GM21367 (cell line): ENCODE measurements around the gene SND1.
"Not testable (repeated sequence)": the region's sequence is repeated elsewhere in the genome, so short reads cannot be mapped to it uniquely, and the experiment has no call there.

Experiments
- ATAC-seq: cut with Tn5 transposase; IDR thresholded peaks from one replicate; pipeline ENCODE4 v1.9.1; 2021; ENCODE audit not compliant: unreplicated experiment

The SND1 gene

GRCh38 chr7:128104108-128104742 lies 452.2 kb downstream of the SND1 start:
- no peak for ATAC-seq

DNA sequence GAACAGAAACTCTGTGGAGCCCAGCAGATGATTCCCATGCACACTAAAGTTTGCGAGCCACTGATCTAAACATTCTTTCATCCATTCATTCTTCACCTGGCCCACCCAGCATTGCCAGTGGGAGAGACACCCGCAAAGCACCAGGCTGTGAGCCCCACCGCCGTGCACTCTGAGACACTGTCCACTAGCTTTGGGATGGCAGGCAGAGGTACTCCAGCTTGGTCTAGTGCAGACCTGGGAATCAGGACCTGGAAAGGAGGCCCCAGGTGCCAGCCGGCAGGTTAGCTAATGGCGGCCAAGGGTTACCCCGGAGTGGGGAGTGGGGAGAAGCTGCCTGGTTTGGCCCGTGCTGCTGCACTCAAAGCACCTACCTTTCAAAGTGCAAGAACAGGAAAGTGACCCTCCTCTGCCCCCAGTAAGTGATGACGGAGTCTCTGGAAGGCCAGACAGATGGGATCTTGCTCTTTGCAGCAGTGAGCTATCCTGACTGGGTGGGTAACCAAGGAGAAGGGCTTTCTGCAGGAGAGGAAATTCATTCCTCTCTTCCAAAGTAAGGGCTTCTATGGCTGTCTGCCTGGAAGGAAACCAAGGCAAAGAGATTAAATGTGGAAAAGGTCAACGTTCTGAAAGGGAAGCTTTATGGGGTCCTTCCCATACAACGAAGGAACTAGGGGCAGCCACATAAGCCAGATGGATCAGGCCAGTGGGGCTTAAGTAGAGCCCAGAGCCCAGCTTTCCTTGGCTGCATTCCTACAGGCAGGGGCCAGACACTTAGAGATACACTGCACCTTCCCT lies 453.4 kb downstream of the SND1 start:
- ATAC-seq, result no peak

GRCh38 chr7:128106821-128107220 lies 454.8 kb downstream of the SND1 start:
- no peak for ATAC-seq

- not testable (repeated sequence) for ATAC-seq
Observed at GRCh38 chr7:128107516-128107915, 455.5 kb downstream of the SND1 start.

DNA sequence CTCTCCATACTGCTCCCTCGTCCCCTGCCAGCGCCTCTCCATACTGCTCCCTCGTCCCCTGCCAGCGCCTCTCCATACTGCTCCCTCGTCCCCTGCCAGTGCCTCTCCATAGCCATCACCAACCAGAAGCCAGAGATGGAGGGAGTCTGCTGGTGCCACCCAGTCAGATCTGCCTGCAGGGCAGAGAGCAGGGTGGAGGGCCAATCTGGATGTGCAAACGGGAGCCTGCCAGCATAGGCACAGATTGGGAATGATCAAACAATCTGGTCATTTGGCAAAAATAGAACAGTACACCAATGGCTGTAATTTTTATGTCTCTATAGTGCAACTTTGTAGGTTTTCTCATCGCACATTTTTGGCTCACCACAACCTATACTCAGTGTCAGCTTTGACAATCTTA lies 456.1 kb downstream of the SND1 start:
- no peak for ATAC-seq

- peak; percentile 95 for ATAC-seq
Observed at GRCh38 chr7:128108641-128109423, 456.8 kb downstream of the SND1 start.

GRCh38 chr7:128109424-128109969 lies 457.5 kb downstream of the SND1 start:
- not testable (repeated sequence) for ATAC-seq

- ATAC-seq, result no peak
Observed at GRCh38 chr7:128110641-128111364, 458.8 kb downstream of the SND1 start.

DNA sequence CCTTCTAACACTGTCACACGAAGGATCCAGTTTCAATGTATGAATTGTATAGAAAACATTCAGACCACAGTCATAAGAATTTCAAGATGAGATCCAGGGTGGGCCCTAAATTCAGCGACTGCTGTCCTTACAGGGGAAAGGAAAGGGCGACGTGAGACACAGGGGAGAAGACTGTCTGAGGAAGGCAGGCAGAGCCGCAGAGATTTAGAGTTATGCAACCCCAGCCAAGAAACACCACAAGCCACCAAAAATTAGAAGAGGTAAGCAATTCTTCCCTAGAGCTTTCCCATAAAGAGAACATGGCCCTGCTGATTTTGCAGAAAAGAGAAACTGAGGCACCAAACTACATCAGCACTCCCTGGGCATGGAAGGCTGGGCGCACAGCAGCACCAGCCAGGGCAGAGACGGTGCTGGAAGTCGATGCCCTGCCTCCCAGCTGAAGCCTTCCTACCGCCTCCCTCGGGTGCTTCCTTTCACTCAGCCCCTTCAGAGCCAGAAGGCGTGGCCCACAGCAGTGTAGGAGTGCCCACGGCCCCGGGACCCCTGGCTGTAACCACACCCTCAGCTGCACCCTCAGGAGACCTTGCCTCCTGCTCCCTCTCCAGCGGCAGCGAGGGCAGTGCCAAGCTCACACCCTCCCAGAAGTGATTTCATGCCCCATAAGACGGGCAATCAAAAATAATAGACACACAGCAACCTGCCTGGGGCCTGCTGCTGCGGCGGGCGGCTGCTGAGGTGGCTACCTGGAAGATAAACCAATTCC lies 460.2 kb downstream of the SND1 start:
- no peak for ATAC-seq

- ATAC-seq, result no peak
Observed at GRCh38 chr7:128112781-128113221, 460.8 kb downstream of the SND1 start.

GRCh38 chr7:128113839-128114238 lies 461.8 kb downstream of the SND1 start:
- ATAC-seq, result no peak

DNA sequence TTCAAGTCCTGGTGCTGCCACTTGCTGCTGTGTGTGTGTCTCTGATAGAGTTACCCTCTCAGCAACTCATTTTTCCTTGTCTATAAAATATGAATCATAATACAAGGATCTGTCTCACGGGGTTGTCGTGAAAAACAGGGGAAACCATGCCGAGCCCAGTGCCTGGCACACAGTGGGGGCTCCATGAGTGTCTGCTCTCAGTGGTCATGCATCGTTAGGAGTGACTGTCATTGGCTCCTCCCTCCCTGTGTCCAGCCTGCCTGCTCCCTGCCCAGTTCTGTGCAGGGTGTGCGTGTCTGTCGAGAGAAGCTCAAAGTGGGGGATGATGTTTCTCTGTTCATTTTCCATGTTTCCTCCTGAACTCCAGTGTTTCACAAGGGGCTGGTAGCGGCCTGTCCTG lies 462.8 kb downstream of the SND1 start:
- no peak for ATAC-seq

- ATAC-seq, result no peak
Observed at GRCh38 chr7:128115336-128115820, 463.4 kb downstream of the SND1 start.

GRCh38 chr7:128115821-128116723 lies 464.1 kb downstream of the SND1 start:
- ATAC-seq, result no peak

- no peak for ATAC-seq
Observed at GRCh38 chr7:128116740-128117139, 464.7 kb downstream of the SND1 start.

DNA sequence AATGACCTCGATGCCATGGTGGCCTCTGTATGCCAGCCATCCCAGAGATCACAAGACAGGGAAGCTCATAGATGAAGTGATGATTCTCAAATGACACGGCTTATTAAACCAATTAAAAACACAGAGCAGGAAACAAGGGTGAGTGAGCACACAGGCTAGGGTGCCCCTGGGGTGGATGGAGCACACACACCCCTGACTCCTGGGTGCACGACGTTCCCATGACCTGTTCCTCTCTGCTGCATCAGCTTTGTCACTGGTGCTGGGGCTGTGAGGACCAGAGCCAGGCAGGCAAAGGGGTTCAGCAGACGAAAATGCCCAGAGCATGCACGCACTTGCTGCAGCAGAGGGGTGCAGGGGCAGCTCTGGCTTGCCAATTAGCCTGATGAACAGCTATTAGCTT lies 465.7 kb downstream of the SND1 start:
- ATAC-seq, result no peak

- no peak for ATAC-seq
Observed at GRCh38 chr7:128119036-128119435, 467.0 kb downstream of the SND1 start.

GRCh38 chr7:128120116-128120515 lies 468.1 kb downstream of the SND1 start:
- ATAC-seq, result no peak

DNA sequence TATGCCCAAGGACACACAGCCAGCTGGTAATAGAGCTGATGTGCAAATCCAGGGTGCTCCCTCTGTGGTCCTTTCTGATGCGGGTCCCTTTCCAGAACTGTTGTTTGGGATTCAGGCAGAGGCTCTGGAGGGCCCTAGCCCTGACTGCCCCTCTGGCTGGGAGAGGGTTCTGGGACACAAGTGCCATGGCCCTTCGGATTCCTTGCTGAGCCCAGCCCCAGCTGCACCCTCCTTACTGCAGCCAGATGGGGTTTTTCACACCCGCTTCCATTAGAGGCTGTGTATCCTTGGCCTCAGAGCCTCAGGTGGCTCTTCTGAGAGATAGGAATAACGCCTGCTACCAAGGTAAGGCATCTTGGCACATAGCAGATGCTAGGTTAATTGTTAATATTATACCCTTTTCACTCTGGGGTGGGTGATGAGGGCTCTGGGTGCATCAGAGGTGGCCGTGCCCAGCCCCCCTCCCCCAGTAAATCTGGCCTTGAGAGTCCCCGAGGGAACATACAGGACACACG lies 469.0 kb downstream of the SND1 start:
- ATAC-seq, result no peak
